Activated CD8-positive, alpha-beta memory T cell treated with anti-CD3 and anti-CD28 coated beads, Interleukin-2, amount 50 U/mL, for 24 hours (primary cell): ENCODE data around the gene GDF9.

ENCODE experiments used
- DNase-seq: peaks from one replicate; pipeline ENCODE4 v3.0.0-alpha.2; 2020; ENCODE audit errors: extremely low read depth

GDF9 gene

GRCh38 chr5:132819468-132819867 lies 46.8 kb downstream of the GDF9 start:
- DNase-seq: no peak

DNA sequence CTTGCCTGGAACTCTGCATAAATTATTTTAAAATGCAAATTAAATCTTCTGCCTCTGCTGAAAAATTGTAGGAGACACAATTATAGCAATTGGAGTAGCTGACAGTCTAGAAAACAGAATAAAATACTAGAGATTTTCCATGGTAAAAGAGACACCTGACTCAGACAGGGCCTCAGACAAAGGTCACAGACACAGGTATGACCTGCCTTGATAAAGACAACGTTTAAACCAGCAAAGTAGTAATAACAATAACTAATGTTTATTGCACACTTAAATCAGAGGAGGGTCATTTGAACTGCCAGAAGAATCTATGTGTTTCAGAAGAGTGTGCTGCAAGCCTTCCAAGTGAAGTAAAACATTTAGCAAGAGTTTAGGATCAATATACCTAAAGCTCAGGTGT lies 49.3 kb downstream of the GDF9 start:
- DNase-seq: no peak

DNA sequence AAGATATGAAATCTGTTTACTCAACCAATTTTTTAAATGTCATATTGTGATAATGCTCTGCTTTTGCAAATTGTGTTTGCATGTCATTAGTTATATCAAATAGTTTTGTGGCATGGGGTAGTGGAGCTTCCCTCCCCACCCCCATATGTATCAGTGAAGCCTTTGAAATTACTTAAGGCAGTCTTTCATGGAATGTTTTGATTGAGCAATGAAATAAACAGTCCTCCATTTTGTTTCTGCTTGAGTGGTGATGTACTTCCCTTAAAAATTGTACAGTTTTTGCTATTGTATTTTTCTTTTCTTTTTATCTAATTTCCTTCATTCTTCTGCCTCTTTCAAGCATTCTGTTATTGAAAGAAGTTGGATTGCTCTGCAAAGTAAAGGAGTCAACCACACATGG lies 49.7 kb downstream of the GDF9 start:
- no peak for DNase-seq

DNA sequence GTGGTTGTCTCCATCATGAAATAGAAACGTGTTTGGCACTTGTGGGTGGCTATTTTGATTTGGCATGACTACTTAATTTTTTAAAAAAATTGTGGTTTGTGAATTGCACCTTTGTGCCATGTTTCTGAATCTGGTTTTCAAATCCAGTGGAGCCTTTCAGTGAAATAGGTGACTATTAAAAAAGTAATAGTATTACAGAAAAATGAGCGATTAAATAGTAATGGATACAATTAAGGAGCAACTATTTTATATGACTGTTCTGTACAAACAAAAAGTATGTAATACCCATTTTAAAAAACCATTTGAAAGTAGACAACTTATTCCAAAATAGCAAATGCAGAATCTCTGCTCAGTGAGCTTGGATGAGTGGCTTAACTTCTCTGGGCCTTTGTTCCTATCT lies 50.2 kb downstream of the GDF9 start:
- no peak for DNase-seq

DNA sequence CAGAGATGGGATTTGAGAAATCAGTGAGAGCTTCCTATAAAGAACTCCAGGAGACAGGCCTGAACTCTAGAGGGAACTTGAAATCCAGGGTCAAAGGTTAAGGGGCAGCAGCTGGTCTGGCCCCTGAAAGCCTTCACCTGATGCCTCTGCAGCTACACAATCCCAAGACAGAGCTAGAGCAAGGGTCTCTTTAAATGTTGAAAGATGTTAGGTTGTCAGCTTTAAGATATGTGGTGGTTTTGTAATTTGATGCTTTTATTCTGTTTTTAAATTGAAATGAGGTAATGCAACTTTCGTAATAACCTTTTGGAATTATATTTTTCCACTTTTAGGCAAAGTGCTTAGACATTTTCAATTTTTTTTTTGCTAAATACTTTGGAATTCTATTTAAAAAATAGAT lies 50.8 kb downstream of the GDF9 start:
- no peak for DNase-seq

DNA sequence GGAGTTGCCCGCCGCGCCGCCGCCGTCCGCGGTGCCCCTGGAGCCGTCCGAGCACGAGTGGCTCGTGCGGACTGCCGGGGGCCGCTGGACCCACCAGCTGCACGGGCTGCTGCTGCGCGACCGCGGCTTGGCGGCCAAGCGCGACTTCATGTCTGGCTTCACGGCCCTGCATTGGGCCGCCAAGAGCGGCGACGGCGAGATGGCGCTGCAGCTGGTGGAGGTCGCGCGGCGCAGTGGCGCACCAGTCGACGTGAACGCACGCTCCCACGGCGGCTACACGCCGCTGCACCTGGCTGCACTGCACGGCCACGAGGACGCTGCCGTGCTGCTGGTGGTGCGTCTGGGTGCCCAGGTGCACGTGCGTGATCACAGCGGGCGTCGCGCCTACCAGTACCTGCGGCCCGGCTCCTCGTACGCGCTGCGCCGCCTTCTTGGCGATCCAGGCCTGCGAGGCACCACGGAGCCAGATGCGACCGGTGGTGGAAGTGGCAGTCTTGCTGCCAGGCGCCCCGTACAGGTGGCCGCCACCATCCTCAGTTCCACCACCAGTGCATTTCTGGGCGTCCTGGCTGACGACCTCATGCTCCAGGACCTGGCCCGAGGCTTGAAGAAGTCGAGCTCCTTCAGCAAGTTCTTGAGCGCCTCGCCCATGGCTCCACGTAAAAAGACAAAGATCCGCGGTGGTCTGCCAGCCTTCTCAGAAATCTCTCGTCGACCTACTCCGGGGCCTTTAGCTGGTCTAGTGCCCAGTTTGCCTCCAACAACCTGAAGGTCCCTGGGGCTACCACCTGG lies 51.6 kb downstream of the GDF9 start:
- no peak for DNase-seq

- no peak for DNase-seq
Measured at GRCh38 chr5:132813599-132814502, 52.4 kb downstream of the GDF9 start.

DNA sequence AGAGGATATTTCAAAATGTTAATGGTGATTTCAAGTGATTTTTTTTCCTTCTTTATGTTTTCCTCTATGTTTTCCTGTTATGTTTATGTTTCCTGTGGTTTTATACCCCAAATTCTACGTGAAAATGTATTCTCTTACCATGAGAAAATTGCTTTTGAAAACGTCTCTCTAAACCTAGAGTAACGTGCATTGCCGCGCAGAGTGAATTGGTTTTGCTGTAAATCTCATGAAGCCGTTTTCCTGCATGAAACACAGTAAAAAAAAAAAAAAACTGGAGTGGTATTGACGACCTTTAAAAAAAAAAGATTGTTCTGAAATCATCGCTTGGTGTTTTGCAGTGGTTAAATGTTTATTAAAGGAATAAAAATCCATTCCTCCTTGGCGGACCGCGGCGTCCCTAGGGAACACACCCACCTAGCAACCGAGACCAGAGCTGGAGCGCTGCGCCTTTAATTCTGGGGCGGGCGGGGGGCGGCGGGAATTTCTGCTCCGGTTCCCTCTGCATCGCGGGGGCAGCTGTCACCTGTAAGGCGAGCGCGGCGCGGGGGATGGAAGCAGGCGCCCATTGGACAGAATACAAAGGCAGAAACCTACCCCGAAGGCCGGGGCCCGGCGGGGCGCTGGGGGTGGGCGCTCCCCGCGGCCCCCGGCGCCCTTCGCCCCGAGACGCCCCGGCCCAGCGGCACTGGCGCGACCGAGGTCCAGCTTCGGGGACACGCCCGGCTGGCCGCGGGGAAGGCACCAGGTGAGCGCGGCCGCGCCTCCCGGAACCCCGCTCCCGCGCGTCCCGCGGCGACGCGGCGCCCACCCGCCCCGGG lies 53.3 kb downstream of the GDF9 start, which contains the start of gene SOWAHA:
Gene SOWAHA (plus strand): TSS at position 522 of the 818 bp plus-strand sequence. CDS start 320 bp downstream, outside the sequence.
- no peak for DNase-seq

DNA sequence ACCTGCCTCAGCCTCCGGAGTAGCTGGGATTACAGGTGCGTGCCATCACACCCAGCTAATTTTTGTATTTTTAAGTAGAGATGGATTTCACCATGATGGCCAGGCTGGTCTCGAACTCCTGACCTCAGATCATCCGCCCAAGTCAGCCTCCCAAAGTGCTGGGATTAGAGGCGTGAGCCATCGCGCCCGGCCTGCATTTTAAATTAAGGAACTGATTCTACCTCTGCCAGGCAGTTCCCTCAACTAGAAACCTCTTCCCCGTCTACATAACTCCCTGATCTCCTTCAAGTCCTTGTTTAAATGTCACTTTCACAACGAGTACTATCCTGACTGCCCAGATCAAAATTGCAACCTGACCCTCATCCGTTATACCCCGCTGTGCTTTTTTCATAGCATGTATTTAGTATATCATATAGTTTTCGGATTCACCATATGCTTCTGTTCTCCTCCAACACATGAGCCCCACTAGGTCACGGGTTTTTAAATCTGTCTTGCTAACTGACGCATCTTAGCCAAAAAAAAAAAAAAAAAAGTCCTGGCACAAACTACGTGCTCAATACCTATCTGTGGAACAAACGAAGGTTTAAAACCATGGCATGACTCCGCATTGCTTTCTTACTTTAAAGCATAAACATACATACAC lies 54.0 kb downstream of the GDF9 start:
- no peak for DNase-seq
